K562 (cell line): Measurements from ENCODE around the gene CTSL. TPM values are rescaled to one million over a fixed set of nuclear protein-coding genes. Genes with fewer than 3 reads are reported as not detected.

Experiments
- ARID4B ChIP-seq: sonication (generic); formaldehyde crosslinking; IDR thresholded peaks from 2 replicates; pipeline ENCODE4 v1.8.0; 2022; ENCODE audit warnings: mild to moderate bottlenecking, missing genetic modification reagents
- CBX2 ChIP-seq: fragments of 200-600 bp; sonication (generic); IDR thresholded peaks from one replicate; pipeline ENCODE4 v1.6.1; 2012; ENCODE audit warnings: mild to moderate bottlenecking, low read length, inconsistent platforms; ENCODE audit not compliant: insufficient read depth, poor library complexity, severe bottlenecking
- CEBPG ChIP-seq, 3 experiments: fragments of 200-800 bp in 1 of 3; sonication (Bioruptor generic) in 1 of 3; sonication (generic) in 1 of 3; formaldehyde crosslinking in 1 of 3; IDR thresholded peaks in 2 of 3; conservative IDR thresholded peaks in 1 of 3; 2 replicates each; pipeline versions ENCODE4 v1.6.1 to v1.8.0; 2016 to 2022; ENCODE audit warnings: missing compliant biosample characterization in 2 of 3, missing genetic modification characterization in 2 of 3, mild to moderate bottlenecking in 1 of 3, missing genetic modification reagents in 1 of 3
- DNMT1 ChIP-seq: fragments of 450-650 bp; IDR thresholded peaks from 2 replicates; pipeline ENCODE4 v1.6.1; 2016; ENCODE audit warnings: antibody characterized with exemption, mild to moderate bottlenecking
- ELF2 ChIP-seq: fragments of 250-450 bp; sonication (Bioruptor Pico); IDR thresholded peaks from 2 replicates; pipeline ENCODE4 v1.5.0; 2021; ENCODE audit warnings: mild to moderate bottlenecking
- ESRRA ChIP-seq: fragments of 450-650 bp; IDR thresholded peaks from 2 replicates; pipeline ENCODE4 v1.6.1; 2014; ENCODE audit warnings: low read depth, mild to moderate bottlenecking, moderate library complexity, borderline replicate concordance
- ETV1 ChIP-seq: fragments of 450-650 bp; conservative IDR thresholded peaks from 2 replicates; pipeline ENCODE4 v1.6.1; 2016; ENCODE audit warnings: missing genetic modification characterization, control low read depth, low read depth, missing compliant biosample characterization
- ETV6 ChIP-seq, 3 experiments: fragments of 150-350 bp in 1 of 3; sonication (generic) in 1 of 3; formaldehyde crosslinking in 1 of 3; IDR thresholded peaks; 2 replicates each; pipeline versions ENCODE4 v1.6.1 to v1.8.0; 2014 to 2022; ENCODE audit warnings: borderline replicate concordance in 2 of 3, low read depth in 2 of 3, antibody characterized with exemption in 1 of 3, low read length in 1 of 3, mild to moderate bottlenecking in 1 of 3, missing genetic modification reagents in 1 of 3
- IRF1 ChIP-seq: sonication (generic); formaldehyde crosslinking; IDR thresholded peaks from 2 replicates; pipeline ENCODE4 v1.8.0; 2022; ENCODE audit warnings: missing genetic modification reagents, mild to moderate bottlenecking, borderline replicate concordance
- MED1 ChIP-seq: sonication (generic); formaldehyde crosslinking; IDR thresholded peaks from 2 replicates; pipeline ENCODE4 v1.8.1; 2023; ENCODE audit warnings: missing genetic modification reagents, borderline replicate concordance
- RAD51 ChIP-seq: fragments of 450-650 bp; IDR thresholded peaks from 2 replicates; pipeline ENCODE4 v1.7.1; 2016; ENCODE audit warnings: low read depth, mild to moderate bottlenecking, borderline replicate concordance
- SNAPC5 ChIP-seq: fragments of 250-450 bp; sonication (Bioruptor Pico); IDR thresholded peaks from 2 replicates; pipeline ENCODE4 v1.8.0; 2021; ENCODE audit warnings: moderate library complexity, mild to moderate bottlenecking, inconsistent platforms
- SREBF2 ChIP-seq: sonication (generic); formaldehyde crosslinking; IDR thresholded peaks from 2 replicates; pipeline ENCODE4 v1.4.0; 2020; ENCODE audit warnings: mild to moderate bottlenecking, missing genetic modification reagents
- TARDBP ChIP-seq: fragments of 450-650 bp; IDR thresholded peaks from 2 replicates; pipeline ENCODE4 v1.6.1; 2016
- UBTF ChIP-seq, 2 experiments: IDR thresholded peaks; 2 replicates each; pipeline ENCODE4 v1.6.1; 2012; ENCODE audit warnings: improper control_type of control experiment in 2 of 2, low read depth in 2 of 2, low read length in 2 of 2, borderline replicate concordance in 1 of 2
- ZBTB34 ChIP-seq: fragments of 250-450 bp; sonication (Bioruptor Pico); IDR thresholded peaks from 2 replicates; pipeline ENCODE4 v1.8.0; 2021; ENCODE audit warnings: mild to moderate bottlenecking, moderate library complexity
- ZNF347 ChIP-seq: fragments of 450-650 bp; formaldehyde crosslinking; IDR thresholded peaks from 2 replicates; pipeline ENCODE4 v1.4.0; 2020; ENCODE audit warnings: low read depth, mild to moderate bottlenecking, moderate library complexity
- polyA plus RNA-seq, 8 experiments: library from polyadenylated mRNA; depleted of rRNA in 4 of 8; stranded (reverse) in 5 of 8; unstranded in 3 of 8; fragments of >200 nt; fragmentation: Nextera tagmentation in 2 of 8; fragmentation: Illumina TruSeq in 1 of 8; extraction: Ambion mirVana in 2 of 8; extraction: Trizol in 1 of 8; gene quantifications; 2 replicates each; pipeline versions ENCODE4 v1.2.1 to v1.2.3, GENCODE V29; 2011 to 2014; ENCODE audit warnings: inconsistent platforms in 1 of 8, missing spikeins in 1 of 8
- total RNA-seq, 7 experiments: library from RNA; depleted of rRNA in 6 of 7; stranded (reverse); fragments of >200 nt in 6 of 7; fragmentation: Illumina TruSeq in 2 of 7; extraction: Trizol in 2 of 7; gene quantifications; 2 replicates each; pipeline versions ENCODE4 v1.2.1 to v1.2.3, GENCODE V29; 2011 to 2021; ENCODE audit warnings: low replicate concordance in 1 of 7

CTSL gene
- total and polyA plus RNA-seq, 9 of the 15 experiments (the other 6 are each of a cell fraction or from before 2014, with no cell fraction given): 55.9 to 165 (median 93.7) TPM

GRCh38 chr9:87714819-87715218 is 11.1 kb upstream of the CTSL start (continued):
- TF ChIP-seq ESRRA: no peak
- TF ChIP-seq ETV1: no peak
- no peak for TF ChIP-seq ARID4B (CRISPR knock-in tag)
- no peak for TF ChIP-seq IRF1 (CRISPR knock-in tag)
- no peak for TF ChIP-seq SREBF2 (CRISPR knock-in tag)
- TF ChIP-seq ZBTB34 (CRISPR knock-in tag): no peak
- no peak for TF ChIP-seq TARDBP
- TF ChIP-seq UBTF (IDR thresholded peaks at IDR 0.05; ENCODE audit: borderline replicate concordance in 1 of 2, low read depth in 2 of 2, low read length in 2 of 2): no peak
- TF ChIP-seq RAD51: no peak
- peak; percentile 96 for TF ChIP-seq CEBPG (CRISPR knock-in tag; IDR thresholded peaks at IDR 0.05)
- peak; percentile 98 to 99 for TF ChIP-seq CEBPG (tag; conservative IDR thresholded peaks at IDR 0.05 in 1 of 2, IDR thresholded peaks at IDR 0.05 in 1 of 2)
- no peak for TF ChIP-seq CBX2
- TF ChIP-seq MED1: no peak
- 0 out of 4 replicates have a peak, but pooled peaks of 1 of the 2 experiments have one; percentile 25 for TF ChIP-seq ETV6 (IDR thresholded peaks at IDR 0.05; ENCODE audit: borderline replicate concordance in 1 of 2, low read depth in 2 of 2, low read length in 1 of 2)
- no peak for TF ChIP-seq ETV6 (CRISPR knock-in tag; IDR thresholded peaks at IDR 0.05; ENCODE audit: borderline replicate concordance)
- no peak for TF ChIP-seq ZNF347 (CRISPR knock-in tag)
- TF ChIP-seq ELF2 (CRISPR knock-in tag): no peak
- TF ChIP-seq DNMT1: no peak
- TF ChIP-seq SNAPC5 (CRISPR knock-in tag): no peak
